DMS53 treated with DMSO at 0.1 percent for 48 hours (cell line): ENCODE measurements around the gene CARNS1.
"Not testable (repeated sequence)": the region's sequence is repeated elsewhere in the genome, so short reads cannot be mapped to it uniquely, and the experiment has no call there.

Experiments
- DNase-seq: peaks from one replicate; lab custom pipeline; 2025; ENCODE audit not compliant: unreplicated experiment; lab: John Stamatoyannopoulos, UW

CARNS1 gene

DNA sequence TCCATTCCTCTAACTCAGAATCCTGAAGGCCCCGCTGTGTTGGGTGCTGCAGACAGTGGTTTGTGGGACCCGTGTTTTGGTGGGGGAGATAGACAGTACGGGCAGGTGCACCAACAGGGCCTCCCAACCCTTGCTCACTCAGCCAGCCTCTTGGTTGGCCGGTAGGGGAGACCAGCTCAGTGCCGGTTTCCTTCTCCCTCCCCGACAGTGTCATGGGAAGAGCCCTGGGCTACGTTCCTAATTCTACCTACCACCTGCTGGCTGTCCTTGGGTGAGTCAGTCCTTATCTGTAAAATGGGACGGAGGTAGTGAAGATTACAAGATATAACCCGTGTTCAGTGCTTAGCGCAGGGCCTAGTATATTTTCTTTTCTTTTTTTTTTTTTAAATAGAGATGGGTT lies 47.7 kb downstream of the CARNS1 start:
- no peak for DNase-seq

DNA sequence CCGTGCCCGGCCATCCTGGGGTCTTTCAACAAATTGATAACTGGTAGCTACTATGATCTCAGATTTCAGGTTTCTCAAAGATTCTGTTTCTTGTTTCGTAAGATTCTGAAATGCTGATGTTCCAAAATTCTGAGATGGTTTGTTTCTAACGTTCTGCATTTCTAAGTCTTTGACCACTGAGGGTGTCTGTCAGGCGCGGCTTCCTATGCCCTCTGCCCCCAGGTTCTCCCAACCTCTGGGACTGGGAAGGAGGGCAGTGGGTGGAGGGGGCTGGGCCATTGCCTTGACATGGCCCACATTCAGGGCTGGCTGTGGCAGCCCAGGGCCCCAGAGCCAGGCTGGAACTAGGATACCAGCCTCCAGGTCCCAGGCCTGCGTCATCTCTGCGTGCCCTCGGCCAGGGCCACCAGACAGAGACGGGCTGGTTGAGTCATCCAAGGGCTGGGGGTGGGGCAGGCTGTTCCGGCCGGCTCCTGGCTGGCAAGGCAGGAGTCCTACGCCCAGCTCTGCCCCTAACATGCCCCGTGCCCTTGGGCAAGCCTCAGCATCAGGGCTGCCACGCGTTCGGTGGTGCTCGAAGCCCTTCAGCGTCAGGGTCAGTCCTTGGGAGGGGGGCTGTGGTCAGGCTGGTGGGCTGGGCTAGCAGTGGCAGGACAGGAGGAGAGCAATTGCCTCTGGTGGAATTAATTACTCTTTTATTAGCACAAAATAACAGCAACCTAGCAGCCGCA lies 48.4 kb downstream of the CARNS1 start:
- DNase-seq, result peak; percentile 78

DNA sequence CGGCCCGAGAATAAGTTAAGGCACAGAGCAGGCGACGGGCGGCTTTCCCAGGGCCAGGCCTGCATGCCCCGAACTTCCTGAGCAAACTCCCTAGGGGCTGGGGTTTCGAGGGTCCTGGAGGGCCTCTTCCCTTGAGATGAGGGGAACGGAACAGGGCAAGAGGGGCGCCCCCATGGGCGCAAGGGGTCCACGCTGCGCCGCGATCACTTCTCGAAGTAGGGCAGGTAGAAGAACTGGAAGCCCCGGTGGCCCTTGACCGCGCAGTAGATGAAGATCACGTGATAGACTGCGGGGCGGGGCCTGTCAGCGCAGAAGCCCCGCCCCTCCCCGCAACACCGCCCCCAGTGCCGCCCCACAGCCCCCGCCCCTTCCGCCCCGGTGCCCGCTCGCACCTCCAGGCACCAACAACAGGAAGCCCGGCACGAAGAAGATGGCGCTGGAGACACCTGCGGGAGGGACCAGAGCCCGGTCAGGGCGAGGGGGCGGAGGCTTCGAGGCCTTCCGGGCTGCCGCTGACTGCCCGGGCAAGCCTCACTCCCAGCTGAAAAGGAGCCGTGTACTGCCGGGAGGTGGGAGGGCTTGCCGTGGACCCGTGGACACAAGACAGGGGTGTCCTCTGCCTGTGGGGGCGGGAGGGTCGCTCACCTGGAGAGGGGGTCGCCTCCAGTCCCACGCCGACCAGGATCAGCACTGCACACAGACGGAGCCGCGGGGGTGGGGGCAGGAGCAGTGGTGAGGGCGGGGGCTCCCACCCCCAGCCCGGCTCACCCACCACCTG lies 49.1 kb downstream of the CARNS1 start:
- peak; percentile 86 for DNase-seq

DNA sequence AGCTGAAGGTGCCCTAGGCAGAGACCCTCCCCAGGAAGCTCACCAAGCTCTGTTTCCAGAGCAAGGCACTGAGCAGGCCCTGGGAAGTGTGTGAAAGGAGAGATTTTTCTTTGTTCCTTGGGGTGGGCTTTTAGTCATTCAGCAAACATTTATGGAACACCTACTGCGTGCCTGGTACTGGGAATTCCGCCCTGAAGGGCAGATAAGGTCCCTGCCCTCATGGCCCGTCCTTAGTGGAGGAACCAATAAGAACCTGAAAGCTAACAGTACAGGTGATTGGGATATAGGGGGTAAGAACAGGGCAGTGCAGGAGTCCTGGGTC lies 49.7 kb downstream of the CARNS1 start:
- DNase-seq, result no peak

DNA sequence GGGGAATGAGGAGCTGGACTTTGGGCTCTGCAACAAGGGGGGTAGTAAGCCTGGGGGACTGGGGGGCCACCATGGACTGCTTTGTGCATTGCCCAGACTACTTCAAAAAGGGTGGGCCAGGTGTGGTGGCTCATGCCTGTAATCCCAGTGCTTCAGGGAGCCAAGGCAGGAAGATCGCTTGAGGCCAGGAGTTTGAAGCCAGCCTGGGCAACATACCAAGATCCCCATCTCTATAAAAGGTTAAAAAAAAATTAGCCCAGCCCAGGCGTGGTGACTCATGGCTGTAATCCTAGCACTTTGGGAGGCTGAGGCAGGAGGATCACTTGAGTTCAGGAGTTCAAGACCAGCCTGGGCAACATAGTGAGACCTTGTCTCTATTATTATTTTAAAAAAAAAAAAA lies 50.1 kb downstream of the CARNS1 start:
- not testable (repeated sequence) for DNase-seq

DNA sequence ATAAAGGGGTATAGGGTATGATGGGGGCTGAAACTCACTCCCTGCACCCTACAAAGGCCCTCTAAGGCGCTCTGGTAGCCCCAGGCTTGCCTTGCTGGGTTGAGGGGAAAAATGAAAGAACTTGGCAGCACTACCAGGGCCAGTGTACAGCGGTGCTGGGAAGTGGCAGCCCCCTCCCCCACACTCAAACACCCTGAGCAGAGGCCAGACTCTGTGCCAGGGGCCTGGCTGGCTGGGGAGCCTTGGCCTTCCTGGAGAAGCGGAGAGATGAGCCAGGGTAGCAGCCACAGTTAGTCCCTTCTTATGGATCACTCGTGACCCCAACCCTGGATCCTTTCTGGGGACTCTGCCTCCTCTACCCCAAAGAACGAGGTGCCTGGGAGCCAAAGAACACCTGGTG lies 50.9 kb downstream of the CARNS1 start:
- no peak for DNase-seq

DNA sequence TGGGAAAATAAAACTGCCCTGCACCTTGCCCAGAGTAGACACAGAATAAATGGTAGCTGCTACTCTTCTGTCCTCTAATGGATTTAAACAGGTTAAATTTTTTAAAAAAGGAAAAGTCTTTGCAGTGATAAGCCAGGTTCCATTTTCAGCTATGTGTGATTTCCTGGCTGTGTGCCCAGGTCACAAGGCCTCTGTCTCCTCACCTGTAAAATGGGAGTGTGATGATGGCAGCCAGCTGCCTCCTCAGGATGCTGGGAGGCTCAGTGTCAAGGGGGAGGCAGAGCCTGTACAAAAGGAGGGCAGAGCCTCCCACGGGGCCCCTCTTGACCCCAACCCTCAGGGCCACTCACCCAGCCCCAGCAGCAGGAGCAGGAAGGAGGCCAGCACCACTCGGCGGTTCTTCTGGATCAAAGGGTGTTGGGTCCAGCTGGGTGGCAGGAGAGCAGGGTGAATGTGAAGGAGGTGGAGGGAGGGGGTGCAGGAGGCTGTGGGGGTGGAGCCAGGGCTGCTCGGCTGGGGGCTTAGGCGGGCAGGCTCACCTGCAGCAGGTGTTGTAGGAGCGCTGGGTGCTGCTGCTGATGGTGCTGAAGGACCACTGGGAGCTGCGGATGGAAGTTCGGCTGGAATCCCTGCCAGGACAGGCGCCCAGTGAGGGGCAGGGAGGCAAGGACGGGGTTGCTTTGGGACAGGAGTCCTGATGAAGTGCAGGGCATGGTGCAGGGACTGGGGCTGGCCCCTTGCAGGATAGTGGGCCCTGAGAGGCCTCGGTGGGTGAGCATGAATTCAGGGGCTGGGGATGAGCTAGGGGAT lies 51.7 kb downstream of the CARNS1 start:
- DNase-seq, result no peak

DNA sequence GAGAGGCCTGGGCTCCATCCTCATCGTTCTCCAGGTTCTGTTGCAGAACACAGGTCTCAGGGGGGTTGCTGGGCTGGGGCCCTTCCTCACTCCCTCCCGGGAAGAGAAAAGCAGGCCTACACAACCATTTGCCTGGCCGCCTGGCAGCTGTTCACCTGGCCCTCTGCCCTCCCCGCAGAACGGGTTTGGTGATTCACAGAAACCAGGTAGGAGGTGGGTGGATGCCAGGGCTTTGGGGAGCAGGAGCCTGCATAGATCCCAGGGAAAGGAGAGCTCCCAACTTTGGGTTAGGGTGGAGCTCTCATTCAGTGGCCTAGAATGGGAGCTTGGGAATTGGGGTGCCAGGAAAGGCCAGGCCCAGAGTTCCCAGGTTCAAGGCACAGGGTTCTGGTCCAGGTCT lies 52.6 kb downstream of the CARNS1 start:
- peak; percentile 28 for DNase-seq

DNA sequence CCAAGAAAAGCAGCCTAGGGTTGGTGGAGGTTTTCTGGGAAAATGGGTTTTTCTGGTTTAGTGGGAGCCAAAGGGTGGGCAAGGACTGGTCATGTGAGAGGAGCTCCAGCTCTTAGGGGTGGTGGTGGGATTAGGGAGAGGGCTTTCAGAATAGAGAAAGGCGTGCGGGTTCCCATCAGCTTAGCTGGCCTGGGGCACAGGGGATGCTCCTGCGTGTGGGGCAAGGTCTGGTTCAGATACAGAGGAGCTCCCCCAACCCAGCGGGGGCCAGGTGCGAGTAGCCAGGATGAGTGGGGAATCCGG lies 52.9 kb downstream of the CARNS1 start:
- no peak for DNase-seq

DNA sequence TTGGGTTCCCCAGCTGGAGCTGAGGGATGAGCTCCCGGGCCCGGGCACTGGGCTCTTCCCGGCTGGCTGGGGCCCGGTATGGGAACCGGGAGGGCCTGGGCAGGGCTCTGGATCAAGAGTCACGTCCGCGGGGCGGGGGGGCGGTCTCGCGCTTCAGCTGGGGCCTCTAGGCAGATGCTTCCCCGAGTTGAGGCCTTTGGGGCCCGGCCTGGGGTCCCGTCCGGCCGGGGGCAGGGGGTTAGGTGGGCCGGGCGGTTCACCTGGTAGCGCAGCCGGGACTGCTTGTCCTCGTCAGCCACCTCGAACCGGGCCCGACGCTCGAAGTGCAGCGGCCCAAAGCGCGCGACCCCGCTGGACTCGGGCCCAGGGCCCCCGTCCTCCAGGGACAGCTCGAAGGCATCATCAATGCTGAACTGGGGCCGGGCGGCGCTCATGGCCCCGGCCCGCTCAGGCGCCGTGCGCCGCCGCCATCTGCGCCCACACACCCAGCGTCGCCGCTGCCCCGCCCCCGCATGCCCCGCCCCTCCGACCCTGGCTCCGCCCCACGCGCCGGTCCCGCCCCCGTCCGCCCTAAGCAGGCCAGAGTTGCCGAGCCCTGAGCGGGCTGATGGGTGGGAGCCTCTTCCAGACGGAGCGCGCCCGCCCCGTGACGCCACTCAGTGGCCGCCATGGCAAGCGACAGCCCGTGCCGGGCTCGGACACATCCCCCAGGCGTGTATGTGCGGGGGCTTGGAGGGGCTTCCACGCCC lies 53.5 kb downstream of the CARNS1 start, which contains the start of gene TMEM134:
TSS of gene TMEM134 (minus strand) at position 493 of the 749 bp plus-strand sequence. CDS start at position 434, 59 bp downstream.
- DNase-seq, result peak; percentile 82

DNA sequence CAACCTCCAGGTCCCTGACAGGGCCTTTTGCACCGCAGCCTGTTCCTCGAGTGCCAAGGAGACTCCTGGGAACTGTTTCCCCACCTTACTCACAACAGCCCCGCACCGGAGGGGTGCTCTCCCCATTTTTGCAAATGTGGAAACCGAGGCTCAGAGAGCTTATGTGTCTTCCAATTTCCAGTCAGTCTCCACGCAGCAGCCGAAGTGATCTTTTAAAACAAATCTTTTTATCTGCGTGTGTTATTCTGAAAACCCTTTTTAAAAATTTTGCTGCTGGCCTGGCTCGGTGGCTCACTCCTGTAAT lies 54.0 kb downstream of the CARNS1 start:
- no peak for DNase-seq

DNA sequence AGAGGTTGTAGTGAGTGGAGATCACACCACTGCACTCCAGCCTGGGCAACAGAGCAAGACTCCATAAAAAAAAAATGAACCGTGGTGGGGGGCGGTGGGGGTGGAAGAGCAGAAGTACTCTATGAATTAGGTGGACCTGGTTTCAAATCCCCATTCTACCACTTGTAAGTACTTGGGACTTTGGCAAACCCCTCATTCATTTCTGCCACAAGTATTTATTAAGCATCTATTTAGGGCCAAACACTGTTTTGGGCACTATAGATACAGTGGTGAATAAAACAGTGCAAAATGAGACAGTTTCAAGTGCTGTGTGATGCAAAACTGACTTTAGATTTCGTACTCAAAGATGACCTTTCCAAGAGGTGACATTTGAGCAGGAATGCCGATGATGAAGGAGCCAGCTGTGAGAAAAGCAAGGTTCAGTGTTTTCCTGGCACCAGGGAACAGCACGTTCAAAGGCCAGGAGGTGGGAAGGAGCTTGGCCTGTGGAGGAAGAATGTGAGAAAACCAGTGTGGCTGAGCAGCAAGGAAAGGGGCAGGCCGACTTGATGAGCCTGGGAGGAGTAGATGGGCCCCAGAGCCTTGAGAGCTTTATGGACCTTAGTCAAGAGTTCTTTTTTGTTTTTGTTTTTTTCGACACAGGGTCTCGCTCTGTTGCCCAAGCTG lies 55.0 kb downstream of the CARNS1 start:
- DNase-seq, result no peak

DNA sequence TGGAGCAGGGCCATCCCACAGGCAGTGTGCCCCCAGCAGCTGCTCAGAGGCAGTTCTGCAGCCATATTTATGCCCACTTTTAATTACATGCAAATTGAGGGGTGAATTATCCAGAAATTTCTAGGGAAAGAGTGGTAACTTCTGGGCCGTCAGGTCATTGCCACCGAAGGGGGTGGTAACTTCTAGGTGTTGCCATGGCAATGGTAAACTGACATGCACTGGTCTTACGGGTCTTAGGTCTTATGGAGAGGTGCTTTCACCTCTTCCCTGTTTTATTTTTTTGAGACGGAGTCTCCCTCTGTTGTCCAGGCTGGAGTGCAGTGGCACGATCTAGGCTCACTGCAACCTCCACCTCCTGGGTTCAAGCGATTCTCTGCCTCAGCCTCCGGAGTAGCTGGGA lies 57.4 kb downstream of the CARNS1 start:
- no peak for DNase-seq
